ENCODE measurements around the gene CYP11A1.

GRCh38 chr15:74326746-74327145 is 40.7 kb downstream of the CYP11A1 start:
- no peak for TF ChIP-seq POLR2A (IDR thresholded peaks at IDR 0.05)
- TF ChIP-seq, protein P1, sequence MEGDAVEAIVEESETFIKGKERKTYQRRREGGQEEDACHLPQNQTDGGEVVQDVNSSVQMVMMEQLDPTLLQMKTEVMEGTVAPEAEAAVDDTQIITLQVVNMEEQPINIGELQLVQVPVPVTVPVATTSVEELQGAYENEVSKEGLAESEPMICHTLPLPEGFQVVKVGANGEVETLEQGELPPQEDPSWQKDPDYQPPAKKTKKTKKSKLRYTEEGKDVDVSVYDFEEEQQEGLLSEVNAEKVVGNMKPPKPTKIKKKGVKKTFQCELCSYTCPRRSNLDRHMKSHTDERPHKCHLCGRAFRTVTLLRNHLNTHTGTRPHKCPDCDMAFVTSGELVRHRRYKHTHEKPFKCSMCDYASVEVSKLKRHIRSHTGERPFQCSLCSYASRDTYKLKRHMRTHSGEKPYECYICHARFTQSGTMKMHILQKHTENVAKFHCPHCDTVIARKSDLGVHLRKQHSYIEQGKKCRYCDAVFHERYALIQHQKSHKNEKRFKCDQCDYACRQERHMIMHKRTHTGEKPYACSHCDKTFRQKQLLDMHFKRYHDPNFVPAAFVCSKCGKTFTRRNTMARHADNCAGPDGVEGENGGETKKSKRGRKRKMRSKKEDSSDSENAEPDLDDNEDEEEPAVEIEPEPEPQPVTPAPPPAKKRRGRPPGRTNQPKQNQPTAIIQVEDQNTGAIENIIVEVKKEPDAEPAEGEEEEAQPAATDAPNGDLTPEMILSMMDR (IDR thresholded peaks at IDR 0.05): no peak
- TF ChIP-seq EP300 (IDR thresholded peaks at IDR 0.05): no peak

Data from gastroesophageal sphincter (tissue), 3 donors.